ENCODE measurements around the gene EVX2.

The EVX2 gene

GRCh38 chr2:176126929-176127773 lies 43.4 kb upstream of the EVX2 start:
- H3K4me3 ChIP-seq (ENCODE audit: low read depth, low read length) = no peak overlapping the region
- DNase-seq (ENCODE audit: low read depth) = peak; percentile 69
- TF ChIP-seq CTCF (IDR thresholded peaks at IDR 0.05; ENCODE audit: low read depth, low read length) = peak; percentile 74
- TF ChIP-seq POLR2A (IDR thresholded peaks at IDR 0.05; ENCODE audit: extremely low read depth, insufficient read length) = no peak
- TF ChIP-seq MYC (IDR thresholded peaks at IDR 0.05; ENCODE audit: low read depth, low read length) = no peak

- H3K4me3 ChIP-seq (ENCODE audit: low read depth, low read length) = no peak overlapping the region
- no peak for DNase-seq (ENCODE audit: low read depth)
- TF ChIP-seq CTCF (IDR thresholded peaks at IDR 0.05; ENCODE audit: low read depth, low read length) (no peak), POLR2A (IDR thresholded peaks at IDR 0.05; ENCODE audit: extremely low read depth, insufficient read length) (no peak)
Measured at GRCh38 chr2:176125772-176126054, 42.0 kb upstream of the EVX2 start.

GRCh38 chr2:176124947-176125771 lies 41.4 kb upstream of the EVX2 start:
- H3K4me3 ChIP-seq (ENCODE audit: low read depth, low read length) = no peak overlapping the region
- DNase-seq (ENCODE audit: low read depth) = no peak
- TF ChIP-seq MAX (IDR thresholded peaks at IDR 0.05; ENCODE audit: low read depth, low read length) (no peak), CTCF (IDR thresholded peaks at IDR 0.05; ENCODE audit: low read depth, low read length) (no peak), POLR2A (IDR thresholded peaks at IDR 0.05; ENCODE audit: extremely low read depth, insufficient read length) (no peak), MYC (IDR thresholded peaks at IDR 0.05; ENCODE audit: low read depth, low read length) (no peak)

GRCh38 chr2:176124110-176124946 lies 40.6 kb upstream of the EVX2 start:
- TF ChIP-seq MAX (IDR thresholded peaks at IDR 0.05; ENCODE audit: low read depth, low read length) (no peak), MYC (IDR thresholded peaks at IDR 0.05; ENCODE audit: low read depth, low read length) (no peak), CTCF (IDR thresholded peaks at IDR 0.05; ENCODE audit: low read depth, low read length) (no peak), POLR2A (IDR thresholded peaks at IDR 0.05; ENCODE audit: extremely low read depth, insufficient read length) (no peak)
- no peak overlapping the region for H3K4me3 ChIP-seq (ENCODE audit: low read depth, low read length)
- no peak for DNase-seq (ENCODE audit: low read depth)

GRCh38 chr2:176123411-176124109 lies 39.8 kb upstream of the EVX2 start:
- no peak overlapping the region for H3K4me3 ChIP-seq (ENCODE audit: low read depth, low read length)
- DNase-seq (ENCODE audit: low read depth) = no peak
- TF ChIP-seq POLR2A (IDR thresholded peaks at IDR 0.05; ENCODE audit: extremely low read depth, insufficient read length) (no peak), MAX (IDR thresholded peaks at IDR 0.05; ENCODE audit: low read depth, low read length) (no peak), MYC (IDR thresholded peaks at IDR 0.05; ENCODE audit: low read depth, low read length) (no peak), CTCF (IDR thresholded peaks at IDR 0.05; ENCODE audit: low read depth, low read length) (no peak)
